HepG2 (cell line): ENCODE data around the gene PATL2. TPM values are rescaled to one million over a fixed set of nuclear protein-coding genes. Genes with fewer than 3 reads are reported as not detected.

ENCODE experiments used
- BATF2 ChIP-seq: sonication (generic); formaldehyde crosslinking; IDR thresholded peaks from 2 replicates; pipeline ENCODE4 v1.8.0; 2022; ENCODE audit warnings: mild to moderate bottlenecking, missing genetic modification reagents, moderate library complexity
- BRD4 ChIP-seq: sonication (generic); formaldehyde crosslinking; IDR thresholded peaks from 2 replicates; pipeline ENCODE4 v1.4.0; 2020; ENCODE audit warnings: missing genetic modification reagents
- FOSL2 ChIP-seq: sonication (generic); formaldehyde crosslinking; IDR thresholded peaks from 2 replicates; pipeline ENCODE4 v1.4.0; 2020; ENCODE audit warnings: missing genetic modification reagents
- GABPA ChIP-seq, 2 experiments: IDR thresholded peaks; 2 replicates each; pipeline ENCODE4 v1.6.1; 2011 to 2016; ENCODE audit warnings: low read depth in 2 of 2, low read length in 1 of 2, missing biosample characterization in 1 of 2, missing genetic modification characterization in 1 of 2
- HNF1B ChIP-seq: sonication (generic); formaldehyde crosslinking; IDR thresholded peaks from 2 replicates; pipeline ENCODE4 v1.5.1; 2020; ENCODE audit warnings: mild to moderate bottlenecking, moderate library complexity, missing genetic modification reagents
- KIAA2018 ChIP-seq: sonication (generic); formaldehyde crosslinking; IDR thresholded peaks from 2 replicates; pipeline ENCODE4 v1.5.0; 2020; ENCODE audit warnings: mild to moderate bottlenecking, missing genetic modification reagents, borderline replicate concordance
- MBD4 ChIP-seq: IDR thresholded peaks from 2 replicates; pipeline ENCODE4 v1.6.1; 2012; ENCODE audit warnings: low read length, inconsistent platforms, borderline replicate concordance
- MTERF4 ChIP-seq: sonication (generic); formaldehyde crosslinking; IDR thresholded peaks from 2 replicates; pipeline ENCODE4 v1.8.0; 2023; ENCODE audit warnings: mild to moderate bottlenecking, missing genetic modification reagents
- RARG ChIP-seq: sonication (generic); formaldehyde crosslinking; IDR thresholded peaks from 2 replicates; pipeline ENCODE4 v1.4.0; 2020; ENCODE audit warnings: low read depth, mild to moderate bottlenecking, missing genetic modification reagents
- SMARCC2 ChIP-seq: fragments of 450-650 bp; IDR thresholded peaks from 2 replicates; pipeline ENCODE4 v1.6.1; 2017; ENCODE audit warnings: antibody characterized with exemption, mild to moderate bottlenecking
- TBX3 ChIP-seq: fragments of 450-650 bp; IDR thresholded peaks from 2 replicates; pipeline ENCODE4 v1.6.1; 2017; ENCODE audit warnings: antibody characterized with exemption, mild to moderate bottlenecking, inconsistent platforms, borderline replicate concordance
- ZNF24 ChIP-seq: fragments of 450-650 bp; IDR thresholded peaks from 2 replicates; pipeline ENCODE4 v1.6.1; 2017; ENCODE audit warnings: antibody characterized with exemption, mild to moderate bottlenecking
- ZNF552 ChIP-seq: sonication (generic); formaldehyde crosslinking; IDR thresholded peaks from 2 replicates; pipeline ENCODE4 v1.9.0; 2022; ENCODE audit warnings: missing genetic modification reagents, mild to moderate bottlenecking, borderline replicate concordance
- ZNF747 ChIP-seq: sonication (generic); formaldehyde crosslinking; IDR thresholded peaks from 2 replicates; pipeline ENCODE4 v1.8.1; 2023; ENCODE audit warnings: missing genetic modification reagents, mild to moderate bottlenecking, borderline replicate concordance
- ZZZ3 ChIP-seq: sonication (generic); formaldehyde crosslinking; IDR thresholded peaks from 2 replicates; pipeline ENCODE4 v1.4.0; 2020; ENCODE audit warnings: missing genetic modification reagents, mild to moderate bottlenecking, borderline replicate concordance
- polyA plus RNA-seq, 8 experiments: library from polyadenylated mRNA; depleted of rRNA in 3 of 8; stranded (reverse) in 7 of 8; unstranded in 1 of 8; fragments of >200 nt; fragmentation: Illumina TruSeq in 4 of 8; extraction: Trizol in 4 of 8; gene quantifications; 2 replicates each; pipeline versions ENCODE4 v1.2.1 to v1.2.3, GENCODE V29; 2011 to 2016; ENCODE audit warnings: low read depth in 4 of 8, missing spikeins in 1 of 8, mixed read lengths in 1 of 8; ENCODE audit not compliant: insufficient read depth in 1 of 8
- total RNA-seq, 5 experiments: library from RNA; depleted of rRNA; stranded (reverse); fragments of >200 nt; fragmentation: Illumina TruSeq; extraction: Trizol; gene quantifications; 2 replicates each; pipeline ENCODE4 v1.2.3, GENCODE V29; 2016; ENCODE audit warnings: low read depth in 1 of 5

PATL2 gene
- total and polyA plus RNA-seq, 2 of the 13 experiments (the other 11 are each of a cell fraction or from before 2014, with no cell fraction given), result 0.15 to 0.53 TPM

GRCh38 chr15:44726568-44727484, 15.7 kb upstream of the PATL2 start (continued):
- TF ChIP-seq KIAA2018 (CRISPR knock-in tag) (no peak), TBX3 (no peak), BATF2 (CRISPR knock-in tag) (no peak), ZNF552 (CRISPR knock-in tag) (no peak), MBD4 (no peak), ZZZ3 (CRISPR knock-in tag) (no peak), MTERF4 (no peak), FOSL2 (CRISPR knock-in tag) (peak; percentile 98), ZNF24 (no peak), GABPA (IDR thresholded peaks at IDR 0.05; ENCODE audit: low read depth, low read length) (no peak), GABPA (CRISPR knock-in tag; IDR thresholded peaks at IDR 0.05; ENCODE audit: low read depth) (peak; percentile 46), SMARCC2 (no peak), RARG (CRISPR knock-in tag) (no peak), ZNF747 (CRISPR knock-in tag) (no peak), BRD4 (CRISPR knock-in tag) (no peak), HNF1B (CRISPR knock-in tag) (no peak; the same call in 1 of the 2 replicates)
